ENCODE results near the gene SNAP23.

- no peak for TF ChIP-seq RAD21 (conservative IDR thresholded peaks at IDR 0.05)
- TF ChIP-seq CTCF (IDR thresholded peaks at IDR 0.05; ENCODE audit: poor library complexity, severe bottlenecking): no peak
- TF ChIP-seq POLR2AphosphoS5 (IDR thresholded peaks at IDR 0.05): no peak
- TF ChIP-seq EP300 (conservative IDR thresholded peaks at IDR 0.05; ENCODE audit: poor library complexity, severe bottlenecking): no peak
- no peak for TF ChIP-seq EZH2 (IDR thresholded peaks at IDR 0.05; ENCODE audit: borderline replicate concordance, insufficient read depth, low read length, poor library complexity, severe bottlenecking)
- TF ChIP-seq TAF1 (IDR thresholded peaks at IDR 0.05; ENCODE audit: low read depth): no peak
- TF ChIP-seq REST (IDR thresholded peaks at IDR 0.05; ENCODE audit: borderline replicate concordance): no peak
- TF ChIP-seq SMC3 (conservative IDR thresholded peaks at IDR 0.05; ENCODE audit: poor library complexity): no peak
These were observed 45.5 kb upstream of the SNAP23 start for GRCh38 chr15:42449770-42450424.
